ENCODE measurements around the gene PRKACB. TPM values are rescaled to one million over a fixed set of nuclear protein-coding genes. Genes with fewer than 3 reads are reported as not detected.

The PRKACB gene
- total and polyA plus RNA-seq, 2 of the 8 experiments (the other 6 are each of a cell fraction or from before 2014, with no cell fraction given) = 7.8 to 31.0 TPM

DNA sequence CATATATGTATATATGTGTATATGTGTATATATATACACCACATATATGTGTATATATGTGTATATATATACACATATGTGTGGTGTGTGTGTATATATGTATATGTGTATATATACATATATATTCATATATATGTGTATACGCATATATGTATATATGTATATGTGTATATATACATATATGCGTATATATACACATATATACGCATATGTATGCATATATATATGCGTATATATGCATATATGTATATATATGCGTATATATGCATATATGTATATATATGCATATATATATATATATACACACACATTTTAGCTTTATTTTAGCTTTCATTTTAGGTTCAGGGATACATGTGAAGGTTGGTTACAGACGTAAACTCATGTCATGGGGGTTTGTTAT is 54.8 kb downstream of the PRKACB start:
- Histone ChIP-seq H3K18ac (ENCODE audit: extremely low read depth, low read length) (no peak overlapping the region), H3K4me1 (replicated peaks in 1 of 4; ENCODE audit: control insufficient read depth in 3 of 4, insufficient read depth in 4 of 4, low read length in 3 of 4) (no peaks in the 10 kb centered on the region), H3K9ac (replicated peaks in 1 of 4; ENCODE audit: extremely low read depth in 1 of 4, low read depth in 3 of 4, low read length in 3 of 4) (no peak overlapping the region), H3K79me1 (ENCODE audit: low read depth, low read length) (no peaks in the 10 kb centered on the region), H2BK12ac (ENCODE audit: low read depth, low read length) (no peak overlapping the region), H2AFZ (ENCODE audit: low read length) (no peak overlapping the region), H2AK5ac (ENCODE audit: low read depth, low read length) (no peak overlapping the region), H3K79me2 (ENCODE audit: control insufficient read depth in 1 of 2, insufficient read depth in 2 of 2, low read length in 2 of 2) (no peaks in the 10 kb centered on the region), H3K27ac (ENCODE audit: low read depth, low read length) (no peak overlapping the region), H3K4ac (replicated peaks; ENCODE audit: insufficient read length, low read depth, low read length) (no peak overlapping the region), H3K4me2 (ENCODE audit: insufficient read depth in 1 of 2, low read depth in 2 of 2, low read length in 2 of 2) (no peak overlapping the region), H3K9me3 (ENCODE audit: insufficient read depth in 2 of 2, low read depth in 1 of 2, low read length in 1 of 2) (no peaks in the 10 kb centered on the region), H2BK5ac (ENCODE audit: low read depth, low read length) (no peak overlapping the region), H3K23me2 (ENCODE audit: low read depth, low read length) (no peaks in the 10 kb centered on the region), H2BK15ac (ENCODE audit: low read length) (no peak overlapping the region), H3K23ac (ENCODE audit: insufficient read length) (no peak overlapping the region), H3K14ac (ENCODE audit: insufficient read length) (no peak overlapping the region), H3K27me3 (replicated peaks in 1 of 4; ENCODE audit: control insufficient read depth in 3 of 4, extremely low read depth in 1 of 4, insufficient read depth in 3 of 4, low read length in 3 of 4) (no peaks in the 10 kb centered on the region), H3K4me3 (ENCODE audit: extremely low read depth in 1 of 4, insufficient read depth in 2 of 4, low read depth in 3 of 4, low read length in 4 of 4) (no peak overlapping the region), H4K20me1 (replicated peaks in 1 of 2; ENCODE audit: control insufficient read depth in 1 of 2, insufficient read depth in 2 of 2, low read length in 2 of 2) (no peaks in the 10 kb centered on the region), H2BK20ac (ENCODE audit: low read length) (no peak overlapping the region), H4K91ac (replicated peaks; ENCODE audit: insufficient read length, low read length) (no peak overlapping the region), H4K5ac (ENCODE audit: insufficient read length, low read depth, low read length) (no peak overlapping the region), H2BK120ac (replicated peaks; ENCODE audit: low read depth, low read length) (no peak overlapping the region), H4K8ac (ENCODE audit: extremely low read depth, insufficient read depth, low read length) (no peak overlapping the region), H3K56ac (replicated peaks; ENCODE audit: insufficient read length, low read depth, low read length) (no peak overlapping the region), H3K36me3 (ENCODE audit: control insufficient read depth in 2 of 4, insufficient read depth in 4 of 4, low read length in 3 of 4) (peaks cover 0 to 10% (median 2%) of the 10 kb centered on the region in 4 experiments; a peak in 4 of 8 replicates)
- DNase-seq (ENCODE audit: low read depth in 1 of 2, low spot score in 2 of 2) = no peak
- no peak for FAIRE-seq
- ChIA-PET POLR2A (ENCODE audit: partially characterized antibody) (no interaction called here), CTCF (ENCODE audit: partially characterized antibody) (interaction anchor here (0.6 kb wide), 1 partner anchor 151 kb away, joined by 3 read pairs; no protein-coding TSS in a partner anchor)
- 82% methylated on average over 6 of the region's 6 CpGs; no CpG with 5 or more reads in 1 of the 2 experiments for WGBS, 2 experiments (ENCODE audit: extremely low coverage in 1 of 2, insufficient coverage in 1 of 2, insufficient read length in 1 of 2, insufficient replicate concordance in 2 of 2, low coverage in 1 of 2, low lambda C conversion rate in 2 of 2, missing lambda C conversion rate in 1 of 2)
- no peak for TF ChIP-seq TAF1 (IDR thresholded peaks at IDR 0.05; ENCODE audit: low read depth, low read length)
- TF ChIP-seq BACH1 (IDR thresholded peaks at IDR 0.05; ENCODE audit: low read length) = no peak
- no peak for TF ChIP-seq ZNF274 (IDR thresholded peaks at IDR 0.05; ENCODE audit: borderline replicate concordance, extremely low read depth, low read length)
- TF ChIP-seq TCF12 (IDR thresholded peaks at IDR 0.05; ENCODE audit: low read depth, low read length) = no peak
- TF ChIP-seq HDAC2 (IDR thresholded peaks at IDR 0.05; ENCODE audit: borderline replicate concordance in 1 of 2, low read depth in 2 of 2, low read length in 2 of 2) = no peak
- no peak for TF ChIP-seq CEBPB (IDR thresholded peaks at IDR 0.05; ENCODE audit: low read depth, low read length)
- TF ChIP-seq BRCA1 (IDR thresholded peaks at IDR 0.05; ENCODE audit: low read depth, low read length) = no peak
- TF ChIP-seq CBX8 (IDR thresholded peaks at IDR 0.05; ENCODE audit: borderline replicate concordance, low read depth, low read length) = no peak
- no peak for TF ChIP-seq GTF2F1 (IDR thresholded peaks at IDR 0.05; ENCODE audit: borderline replicate concordance, low read depth, low read length)
- no peak for TF ChIP-seq MAFK (IDR thresholded peaks at IDR 0.05; ENCODE audit: low read depth, low read length)
- TF ChIP-seq SIN3A (conservative IDR thresholded peaks at IDR 0.05 in 1 of 2, IDR thresholded peaks at IDR 0.05 in 1 of 2; ENCODE audit: low read depth in 1 of 2, low read length in 2 of 2) = no peak
- TF ChIP-seq PHF8 (conservative IDR thresholded peaks at IDR 0.05; ENCODE audit: low read depth, low read length) = no peak
- TF ChIP-seq FOSL1 (IDR thresholded peaks at IDR 0.05; ENCODE audit: insufficient read depth, low read depth, low read length) = no peak
- TF ChIP-seq, protein P1, sequence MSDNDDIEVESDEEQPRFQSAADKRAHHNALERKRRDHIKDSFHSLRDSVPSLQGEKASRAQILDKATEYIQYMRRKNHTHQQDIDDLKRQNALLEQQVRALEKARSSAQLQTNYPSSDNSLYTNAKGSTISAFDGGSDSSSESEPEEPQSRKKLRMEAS (IDR thresholded peaks at IDR 0.05) = no peak
- TF ChIP-seq KDM1A (IDR thresholded peaks at IDR 0.05; ENCODE audit: borderline replicate concordance, low read length) = no peak

All from H1 (cell line).